ENCODE measurements around the gene PPM1N. TPM values are rescaled to one million over a fixed set of nuclear protein-coding genes. Genes with fewer than 3 reads are reported as not detected.
A peak's percentile ranks its signal among the peaks of the same experiment; 100 is the strongest.
"Not testable (repeated sequence)": the region's sequence is repeated elsewhere in the genome, so short reads cannot be mapped to it uniquely, and the experiment has no call there.

The PPM1N gene
- total RNA-seq, 1 experiment from 2014 or later: 5.2 TPM

DNA sequence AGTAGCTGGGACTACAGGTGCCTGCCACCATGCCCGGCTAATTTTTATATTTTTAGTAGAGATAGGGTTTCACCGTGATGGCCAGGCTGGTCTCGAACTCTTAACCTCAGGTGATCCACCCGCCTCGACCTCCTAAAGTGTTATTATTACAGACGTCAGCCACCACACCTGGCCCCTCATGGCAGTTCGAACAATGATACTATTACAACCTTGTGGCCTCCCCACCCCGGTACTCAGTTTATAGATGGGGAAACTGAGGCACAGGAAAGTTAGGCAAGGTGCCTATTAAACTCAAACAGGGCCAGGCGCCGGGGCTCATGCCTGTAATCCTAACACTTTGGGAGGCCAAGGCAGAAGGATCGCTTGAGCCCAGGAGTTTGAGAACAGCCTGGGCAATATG, 12.1 kb downstream of the PPM1N start:
- H3K4me1 ChIP-seq (ENCODE audit: control insufficient read depth in 1 of 2, insufficient read depth in 2 of 2, low read length in 2 of 2): peaks cover 53 to 82% of the 10 kb centered on the region in 2 experiments
- H2AFZ ChIP-seq (ENCODE audit: low read depth, low read length, poor library complexity, severe bottlenecking); intact Hi-C loops (cut with micrococcal nuclease); DNase-seq (ENCODE audit: low read depth, low spot score); POLR2A ChIA-PET; H3K27ac ChIP-seq (ENCODE audit: low read depth, low read length); H3K4me3 ChIP-seq (replicated peaks in 1 of 2; ENCODE audit: low read depth in 1 of 2, low read length in 2 of 2); BruUV-seq (replicated peaks); RAD21 ChIA-PET (ENCODE audit: low non-redundant PET in 1 of 2, low total read pairs in 2 of 2, uncharacterized antibody in 2 of 2, unreplicated experiment in 2 of 2); H3K9me3 ChIP-seq (ENCODE audit: control insufficient read depth in 1 of 2, insufficient read depth in 1 of 2, low read depth in 1 of 2, low read length in 2 of 2); H3K9me2 ChIP-seq (ENCODE audit: insufficient read depth); H4K20me1 ChIP-seq (ENCODE audit: insufficient read depth); CTCF ChIA-PET; H3K9ac ChIP-seq (ENCODE audit: low read length); H3K36me3 ChIP-seq (ENCODE audit: control insufficient read depth in 1 of 2, insufficient read depth in 2 of 2, low read length in 2 of 2); H3K27me3 ChIP-seq (ENCODE audit: insufficient read depth, low read length); ATAC-seq; H3K4me2 ChIP-seq (ENCODE audit: low read length): not testable (repeated sequence)
- peaks cover 84% of the 10 kb centered on the region for H3K79me2 ChIP-seq (ENCODE audit: insufficient read depth, low read length)

DNA sequence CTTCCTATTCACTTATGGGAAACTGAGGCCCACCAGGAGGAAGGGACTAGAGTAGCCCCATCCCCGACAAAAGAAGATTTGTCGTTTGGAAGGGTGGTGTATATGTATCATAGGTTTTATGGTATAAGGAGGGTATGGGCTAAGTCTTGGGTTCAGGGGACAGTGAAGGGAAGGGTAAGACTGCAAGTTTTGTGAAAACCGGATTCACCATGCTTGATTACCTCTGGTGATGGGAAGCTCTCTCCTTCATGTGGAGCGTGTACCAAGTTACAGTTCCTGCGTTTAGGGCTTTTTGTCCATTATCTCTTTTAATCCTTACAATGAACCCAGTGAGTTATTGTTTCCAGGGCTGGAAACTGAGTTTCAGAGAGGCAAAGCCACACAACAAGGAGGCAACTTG, 12.8 kb downstream of the PPM1N start:
- peaks cover 92% of the 10 kb centered on the region for H3K79me2 ChIP-seq (ENCODE audit: insufficient read depth, low read length)
- no peaks in the 10 kb centered on the region for H3K27me3 ChIP-seq (ENCODE audit: insufficient read depth, low read length)
- H3K27ac ChIP-seq (ENCODE audit: low read depth, low read length): peak overlapping the region; percentile 50; the same call in 1 of the 2 replicates
- intact Hi-C loops (cut with micrococcal nuclease): no loop called here
- H3K9me3 ChIP-seq (ENCODE audit: control insufficient read depth in 1 of 2, insufficient read depth in 1 of 2, low read depth in 1 of 2, low read length in 2 of 2): no peaks in the 10 kb centered on the region
- H2AFZ ChIP-seq (ENCODE audit: low read depth, low read length, poor library complexity, severe bottlenecking): no peak overlapping the region
- no peak for DNase-seq (ENCODE audit: low read depth, low spot score)
- no peak for ATAC-seq
- POLR2A ChIA-PET: no interaction called here
- peaks cover 0 to 5% of the 10 kb centered on the region in 2 experiments; a peak in 1 of 4 replicates for H3K36me3 ChIP-seq (ENCODE audit: control insufficient read depth in 1 of 2, insufficient read depth in 2 of 2, low read length in 2 of 2)
- H3K4me3 ChIP-seq (replicated peaks in 1 of 2; ENCODE audit: low read depth in 1 of 2, low read length in 2 of 2): no peak overlapping the region; a peak in 1 of 4 replicates
- CTCF ChIA-PET: no interaction called here
- BruUV-seq (replicated peaks): no TSS peak
- RAD21 ChIA-PET (ENCODE audit: low non-redundant PET in 1 of 2, low total read pairs in 2 of 2, uncharacterized antibody in 2 of 2, unreplicated experiment in 2 of 2): interaction anchor here in 1 of 2 experiments (0.6 kb wide), 1 partner anchor 220 kb away, joined by 9 read pairs; the partner anchor contains the start of gene FBXO46
- H3K4me1 ChIP-seq (ENCODE audit: control insufficient read depth in 1 of 2, insufficient read depth in 2 of 2, low read length in 2 of 2): peaks cover 51 to 82% of the 10 kb centered on the region in 2 experiments
- no peaks in the 10 kb centered on the region; the same call in 1 of the 2 replicates for H4K20me1 ChIP-seq (ENCODE audit: insufficient read depth)
- H3K9ac ChIP-seq (ENCODE audit: low read length): no peak overlapping the region
- H3K4me2 ChIP-seq (ENCODE audit: low read length): peak overlapping the region; percentile 73
- H3K9me2 ChIP-seq (ENCODE audit: insufficient read depth): no peaks in the 10 kb centered on the region
- TF ChIP-seq, protein P1, sequence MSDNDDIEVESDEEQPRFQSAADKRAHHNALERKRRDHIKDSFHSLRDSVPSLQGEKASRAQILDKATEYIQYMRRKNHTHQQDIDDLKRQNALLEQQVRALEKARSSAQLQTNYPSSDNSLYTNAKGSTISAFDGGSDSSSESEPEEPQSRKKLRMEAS (IDR thresholded peaks at IDR 0.05): no peak
- TF ChIP-seq TCF7L2 (IDR thresholded peaks at IDR 0.05; ENCODE audit: borderline replicate concordance, extremely low read depth, insufficient read depth, insufficient read length) (no peak), EZH2 (IDR thresholded peaks at IDR 0.05) (no peak), POLR2AphosphoS5 (IDR thresholded peaks at IDR 0.05; ENCODE audit: low read depth, low read length) (no peak), EGR1 (IDR thresholded peaks at IDR 0.05; ENCODE audit: low read depth) (no peak), ZFX (IDR thresholded peaks at IDR 0.05) (no peak), SRF (IDR thresholded peaks at IDR 0.05; ENCODE audit: low read depth) (no peak), SIN3A (IDR thresholded peaks at IDR 0.05; ENCODE audit: low read depth) (no peak), CEBPB (IDR thresholded peaks at IDR 0.05; ENCODE audit: low read depth) (no peak), ZNF274 (IDR thresholded peaks at IDR 0.05; ENCODE audit: low read depth, low read length) (no peak), POLR2A (IDR thresholded peaks at IDR 0.05; ENCODE audit: borderline replicate concordance, extremely low read depth, insufficient read depth, insufficient read length) (no peak), SP1 (IDR thresholded peaks at IDR 0.05; ENCODE audit: low read depth) (no peak)
- TF ChIP-seq, protein P2, sequence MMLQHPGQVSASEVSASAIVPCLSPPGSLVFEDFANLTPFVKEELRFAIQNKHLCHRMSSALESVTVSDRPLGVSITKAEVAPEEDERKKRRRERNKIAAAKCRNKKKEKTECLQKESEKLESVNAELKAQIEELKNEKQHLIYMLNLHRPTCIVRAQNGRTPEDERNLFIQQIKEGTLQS (IDR thresholded peaks at IDR 0.05): no peak
- TF ChIP-seq, protein P3, sequence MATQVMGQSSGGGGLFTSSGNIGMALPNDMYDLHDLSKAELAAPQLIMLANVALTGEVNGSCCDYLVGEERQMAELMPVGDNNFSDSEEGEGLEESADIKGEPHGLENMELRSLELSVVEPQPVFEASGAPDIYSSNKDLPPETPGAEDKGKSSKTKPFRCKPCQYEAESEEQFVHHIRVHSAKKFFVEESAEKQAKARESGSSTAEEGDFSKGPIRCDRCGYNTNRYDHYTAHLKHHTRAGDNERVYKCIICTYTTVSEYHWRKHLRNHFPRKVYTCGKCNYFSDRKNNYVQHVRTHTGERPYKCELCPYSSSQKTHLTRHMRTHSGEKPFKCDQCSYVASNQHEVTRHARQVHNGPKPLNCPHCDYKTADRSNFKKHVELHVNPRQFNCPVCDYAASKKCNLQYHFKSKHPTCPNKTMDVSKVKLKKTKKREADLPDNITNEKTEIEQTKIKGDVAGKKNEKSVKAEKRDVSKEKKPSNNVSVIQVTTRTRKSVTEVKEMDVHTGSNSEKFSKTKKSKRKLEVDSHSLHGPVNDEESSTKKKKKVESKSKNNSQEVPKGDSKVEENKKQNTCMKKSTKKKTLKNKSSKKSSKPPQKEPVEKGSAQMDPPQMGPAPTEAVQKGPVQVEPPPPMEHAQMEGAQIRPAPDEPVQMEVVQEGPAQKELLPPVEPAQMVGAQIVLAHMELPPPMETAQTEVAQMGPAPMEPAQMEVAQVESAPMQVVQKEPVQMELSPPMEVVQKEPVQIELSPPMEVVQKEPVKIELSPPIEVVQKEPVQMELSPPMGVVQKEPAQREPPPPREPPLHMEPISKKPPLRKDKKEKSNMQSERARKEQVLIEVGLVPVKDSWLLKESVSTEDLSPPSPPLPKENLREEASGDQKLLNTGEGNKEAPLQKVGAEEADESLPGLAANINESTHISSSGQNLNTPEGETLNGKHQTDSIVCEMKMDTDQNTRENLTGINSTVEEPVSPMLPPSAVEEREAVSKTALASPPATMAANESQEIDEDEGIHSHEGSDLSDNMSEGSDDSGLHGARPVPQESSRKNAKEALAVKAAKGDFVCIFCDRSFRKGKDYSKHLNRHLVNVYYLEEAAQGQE (IDR thresholded peaks at IDR 0.05; ENCODE audit: low read depth): no peak
- TF ChIP-seq, protein P4, sequence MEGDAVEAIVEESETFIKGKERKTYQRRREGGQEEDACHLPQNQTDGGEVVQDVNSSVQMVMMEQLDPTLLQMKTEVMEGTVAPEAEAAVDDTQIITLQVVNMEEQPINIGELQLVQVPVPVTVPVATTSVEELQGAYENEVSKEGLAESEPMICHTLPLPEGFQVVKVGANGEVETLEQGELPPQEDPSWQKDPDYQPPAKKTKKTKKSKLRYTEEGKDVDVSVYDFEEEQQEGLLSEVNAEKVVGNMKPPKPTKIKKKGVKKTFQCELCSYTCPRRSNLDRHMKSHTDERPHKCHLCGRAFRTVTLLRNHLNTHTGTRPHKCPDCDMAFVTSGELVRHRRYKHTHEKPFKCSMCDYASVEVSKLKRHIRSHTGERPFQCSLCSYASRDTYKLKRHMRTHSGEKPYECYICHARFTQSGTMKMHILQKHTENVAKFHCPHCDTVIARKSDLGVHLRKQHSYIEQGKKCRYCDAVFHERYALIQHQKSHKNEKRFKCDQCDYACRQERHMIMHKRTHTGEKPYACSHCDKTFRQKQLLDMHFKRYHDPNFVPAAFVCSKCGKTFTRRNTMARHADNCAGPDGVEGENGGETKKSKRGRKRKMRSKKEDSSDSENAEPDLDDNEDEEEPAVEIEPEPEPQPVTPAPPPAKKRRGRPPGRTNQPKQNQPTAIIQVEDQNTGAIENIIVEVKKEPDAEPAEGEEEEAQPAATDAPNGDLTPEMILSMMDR (IDR thresholded peaks at IDR 0.05 in 2 of 3, conservative IDR thresholded peaks at IDR 0.05 in 1 of 3; ENCODE audit: borderline replicate concordance in 1 of 3, insufficient read depth in 1 of 3, low read depth in 2 of 3, low read length in 2 of 3): no peak
